GM06990 (cell line): ENCODE measurements around the gene FHAD1.

ENCODE experiments used
- DNase-seq: peaks from one replicate; pipeline ENCODE4 v3.0.0-alpha.2; 2011; ENCODE audit not compliant: insufficient read length; ENCODE audit errors: extremely low read depth
- H3K27me3 ChIP-seq: replicated peaks from 2 replicates; pipeline ENCODE4 v1.6.0; 2011; ENCODE audit warnings: low read length; ENCODE audit not compliant: control insufficient read depth, insufficient read depth
- H3K36me3 ChIP-seq: 2 replicates; pipeline ENCODE4 v1.5.1; 2011; ENCODE audit warnings: low read length; ENCODE audit not compliant: control insufficient read depth, insufficient read depth
- H3K4me3 ChIP-seq: replicated peaks from 2 replicates; pipeline ENCODE4 v1.5.1; 2011; ENCODE audit warnings: low read depth, mild to moderate bottlenecking, control low read depth, low read length
- TF ChIP-seq, protein P1 (sequence below): IDR thresholded peaks from 2 replicates; pipeline ENCODE4 v1.5.1; 2011; ENCODE audit warnings: low read length, control low read depth, mild to moderate bottlenecking, inconsistent platforms; ENCODE audit not compliant: insufficient read depth, poor library complexity, severe bottlenecking

FHAD1 gene

DNA sequence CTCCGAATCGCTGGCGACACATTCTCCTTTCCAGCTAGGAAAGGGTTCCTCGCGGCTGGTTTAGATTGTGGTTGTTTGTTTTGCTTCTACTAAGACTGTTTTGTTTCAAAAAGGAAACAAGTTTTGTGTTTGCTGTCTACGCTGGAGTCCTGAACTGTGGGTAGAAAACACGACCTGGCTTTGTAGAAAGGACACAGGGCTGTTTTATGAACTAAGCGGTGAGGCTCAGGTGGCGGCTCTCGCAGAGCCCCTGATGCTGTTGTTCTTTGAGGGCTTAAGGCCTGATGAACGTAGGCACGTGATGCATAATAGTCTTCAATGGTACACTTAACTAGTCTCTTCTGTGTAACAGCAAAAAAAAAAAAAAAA lies 27.0 kb upstream of the FHAD1 start:
- no peak for DNase-seq
- no peak overlapping the region for H3K4me3 ChIP-seq
- H3K27me3 ChIP-seq: no peaks in the 10 kb centered on the region
- no peaks in the 10 kb centered on the region for H3K36me3 ChIP-seq
- TF ChIP-seq, protein P1, sequence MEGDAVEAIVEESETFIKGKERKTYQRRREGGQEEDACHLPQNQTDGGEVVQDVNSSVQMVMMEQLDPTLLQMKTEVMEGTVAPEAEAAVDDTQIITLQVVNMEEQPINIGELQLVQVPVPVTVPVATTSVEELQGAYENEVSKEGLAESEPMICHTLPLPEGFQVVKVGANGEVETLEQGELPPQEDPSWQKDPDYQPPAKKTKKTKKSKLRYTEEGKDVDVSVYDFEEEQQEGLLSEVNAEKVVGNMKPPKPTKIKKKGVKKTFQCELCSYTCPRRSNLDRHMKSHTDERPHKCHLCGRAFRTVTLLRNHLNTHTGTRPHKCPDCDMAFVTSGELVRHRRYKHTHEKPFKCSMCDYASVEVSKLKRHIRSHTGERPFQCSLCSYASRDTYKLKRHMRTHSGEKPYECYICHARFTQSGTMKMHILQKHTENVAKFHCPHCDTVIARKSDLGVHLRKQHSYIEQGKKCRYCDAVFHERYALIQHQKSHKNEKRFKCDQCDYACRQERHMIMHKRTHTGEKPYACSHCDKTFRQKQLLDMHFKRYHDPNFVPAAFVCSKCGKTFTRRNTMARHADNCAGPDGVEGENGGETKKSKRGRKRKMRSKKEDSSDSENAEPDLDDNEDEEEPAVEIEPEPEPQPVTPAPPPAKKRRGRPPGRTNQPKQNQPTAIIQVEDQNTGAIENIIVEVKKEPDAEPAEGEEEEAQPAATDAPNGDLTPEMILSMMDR: no peak

DNA sequence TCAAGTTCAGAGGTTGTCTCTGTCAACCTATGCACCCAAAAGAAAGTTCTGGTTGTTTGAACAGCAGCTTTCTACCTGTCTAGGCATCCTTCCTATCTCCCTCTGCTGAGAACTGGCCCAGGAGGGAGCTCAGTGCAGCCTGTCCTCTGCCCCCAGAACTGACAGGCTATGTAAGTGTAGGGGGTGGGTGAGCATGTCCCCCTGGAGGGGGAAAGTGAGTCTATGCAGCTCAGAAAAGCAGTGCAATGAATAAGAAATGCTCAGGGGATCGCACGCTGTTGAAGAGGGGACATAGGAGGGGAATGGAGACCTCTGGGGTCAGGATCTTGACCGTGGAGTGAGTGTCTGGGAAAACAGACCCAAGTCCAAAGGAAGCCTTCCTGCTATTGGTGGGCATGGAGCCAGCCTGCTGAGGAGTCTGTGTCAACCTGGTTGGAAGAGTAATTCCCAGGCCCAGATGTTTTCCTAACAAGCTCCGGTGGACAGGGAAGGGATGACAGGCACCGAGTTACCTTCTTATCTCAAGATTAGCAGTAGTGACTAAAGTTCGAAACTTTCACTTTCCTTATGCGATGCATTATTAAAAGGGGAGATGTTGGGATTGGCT lies 26.1 kb upstream of the FHAD1 start:
- no peak for DNase-seq
- TF ChIP-seq, protein P1: no peak
- no peaks in the 10 kb centered on the region for H3K27me3 ChIP-seq

DNA sequence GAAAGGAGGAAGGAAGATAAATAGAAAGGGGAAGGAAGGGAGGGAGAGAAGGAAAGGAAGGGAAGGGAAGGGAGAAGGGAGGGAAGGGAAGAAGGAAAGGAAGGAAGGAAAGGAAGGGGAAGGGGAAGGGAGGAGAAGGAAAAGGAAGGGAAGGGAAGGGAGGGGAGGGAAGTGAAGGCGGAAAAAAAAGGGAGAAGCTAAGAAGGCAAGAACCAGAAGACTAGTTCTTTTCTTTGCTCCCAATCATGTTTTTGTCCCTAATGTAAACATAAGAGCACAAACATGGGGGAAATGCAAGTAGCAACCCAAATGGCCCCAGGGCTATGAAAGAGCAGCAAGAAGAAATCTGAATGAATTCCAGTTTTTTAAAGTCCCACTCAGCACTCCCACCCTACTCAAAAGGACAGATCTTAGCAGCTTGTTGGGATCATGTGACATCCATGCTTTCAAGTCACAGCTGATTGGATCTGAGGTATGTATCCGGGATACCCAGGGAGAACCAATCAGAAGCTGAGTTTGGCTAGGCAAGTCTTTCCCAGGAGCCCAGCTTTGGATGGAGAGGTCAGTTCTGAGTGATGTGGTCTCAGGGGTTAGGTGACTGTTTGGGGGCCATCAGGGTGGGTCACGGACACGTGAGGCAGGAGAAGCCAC lies 24.2 kb upstream of the FHAD1 start:
- Histone ChIP-seq H3K27me3 (no peaks in the 10 kb centered on the region), H3K36me3 (no peaks in the 10 kb centered on the region), H3K4me3 (no peak overlapping the region)
- DNase-seq: no peak
- TF ChIP-seq, protein P1: no peak

More for the DNA sequence above, 26.1 kb upstream of the FHAD1 start:
- Histone ChIP-seq H3K4me3 (no peak overlapping the region), H3K36me3 (no peaks in the 10 kb centered on the region)

DNA sequence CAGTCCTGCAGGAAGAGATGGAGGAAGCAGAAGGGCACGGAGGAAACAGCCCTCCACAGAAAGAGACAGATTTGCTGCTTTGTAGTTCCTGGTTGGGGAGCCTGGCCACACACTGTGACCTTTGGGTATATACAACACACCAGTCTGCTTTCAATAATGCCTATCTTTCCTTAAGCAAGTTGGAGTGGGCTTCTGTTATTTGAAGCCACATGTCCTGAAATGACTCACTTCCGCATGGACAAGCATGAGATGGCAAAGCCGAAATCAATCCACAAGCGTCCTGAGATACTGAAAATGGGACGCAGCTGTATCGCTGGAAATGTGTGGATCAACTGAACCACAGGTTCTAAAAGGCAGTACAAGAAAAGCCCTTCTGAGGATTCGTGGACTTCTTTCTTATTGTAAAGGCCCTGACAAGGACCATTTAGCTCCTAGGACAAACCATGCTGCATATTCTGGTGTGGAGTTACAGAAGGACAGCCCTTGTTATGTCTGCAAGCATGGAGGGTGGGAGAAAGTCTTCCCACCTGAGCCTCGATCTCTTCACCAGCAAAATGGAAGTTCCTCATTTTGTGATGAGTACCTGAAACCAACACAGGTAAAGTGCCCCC lies 22.7 kb upstream of the FHAD1 start:
- no peaks in the 10 kb centered on the region for H3K27me3 ChIP-seq
- no peak overlapping the region for H3K4me3 ChIP-seq
- TF ChIP-seq, protein P1: no peak
- no peaks in the 10 kb centered on the region for H3K36me3 ChIP-seq
- DNase-seq: no peak

DNA sequence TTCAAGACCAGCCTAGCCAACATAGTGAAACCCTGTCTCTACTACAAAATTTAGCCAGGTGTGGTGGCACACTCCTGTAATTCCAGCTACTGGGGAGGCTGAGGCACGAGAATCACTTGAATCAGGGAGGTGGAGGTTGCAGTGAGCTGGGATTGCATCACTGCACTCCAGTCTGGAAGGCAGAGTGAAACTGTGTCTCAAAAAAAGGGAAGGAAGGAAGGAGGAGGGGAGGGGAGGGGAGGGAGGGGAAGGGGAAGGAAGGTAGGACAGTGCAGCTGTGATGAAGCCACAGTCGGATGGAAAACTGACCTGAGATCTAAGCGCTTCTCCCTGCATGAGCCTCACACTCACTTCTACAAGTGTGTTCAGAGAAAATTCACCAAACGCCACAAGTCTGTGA lies 22.0 kb upstream of the FHAD1 start:
- Histone ChIP-seq H3K27me3 (no peaks in the 10 kb centered on the region), H3K36me3 (no peaks in the 10 kb centered on the region), H3K4me3 (no peak overlapping the region)
- DNase-seq: no peak
- TF ChIP-seq, protein P1: no peak
